Fibroblast of upper back skin (primary cell): Measurements from ENCODE around the gene GNAS-AS1.

ENCODE experiments used
- DNase-seq: peaks from one replicate; pipeline ENCODE4 v3.0.0-alpha.2; 2013

The GNAS-AS1 gene

DNA sequence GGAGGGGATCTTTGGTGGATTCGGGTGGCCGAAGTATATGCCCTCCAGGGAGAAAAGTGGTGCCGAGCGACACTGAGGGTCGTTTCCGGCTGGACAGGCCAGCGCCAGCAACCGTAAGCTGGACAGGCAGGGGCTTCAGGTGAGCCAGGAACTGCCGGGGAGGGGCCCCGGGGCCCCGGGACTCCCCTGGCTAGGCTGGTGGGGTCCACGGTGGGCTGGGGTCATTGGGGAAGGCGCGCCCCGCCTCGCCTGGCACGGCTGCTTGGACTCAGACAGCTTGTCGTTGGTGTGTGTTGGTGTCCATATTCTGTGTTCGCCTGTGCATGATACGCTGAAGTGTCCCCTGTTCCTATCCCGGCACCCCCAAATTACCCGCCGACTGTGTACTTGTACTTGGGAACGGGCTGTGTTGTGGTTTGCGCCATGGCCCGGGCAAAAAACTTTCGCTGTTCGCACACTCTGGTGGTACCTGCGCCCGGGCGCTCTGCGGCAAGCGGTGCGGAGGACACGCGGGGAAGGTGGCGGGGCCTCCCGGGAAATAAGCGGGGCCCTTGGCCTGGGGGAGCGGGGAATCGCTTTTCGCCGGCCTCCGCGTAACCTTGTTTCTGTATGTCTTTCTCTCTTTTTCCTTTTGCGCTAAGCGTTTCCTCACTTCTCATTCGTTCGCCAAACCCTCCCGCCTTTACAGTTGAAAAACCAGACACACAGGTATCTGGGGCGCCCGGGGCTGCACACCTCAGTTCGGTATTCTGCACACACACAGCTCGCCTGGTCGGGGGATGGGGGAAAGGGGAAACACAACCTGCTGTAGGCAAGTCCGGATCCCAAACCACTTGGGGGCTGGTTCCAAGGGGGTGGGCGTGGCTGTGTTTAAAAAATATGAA lies 5.0 kb upstream of the GNAS-AS1 start:
- no peak for DNase-seq

DNA sequence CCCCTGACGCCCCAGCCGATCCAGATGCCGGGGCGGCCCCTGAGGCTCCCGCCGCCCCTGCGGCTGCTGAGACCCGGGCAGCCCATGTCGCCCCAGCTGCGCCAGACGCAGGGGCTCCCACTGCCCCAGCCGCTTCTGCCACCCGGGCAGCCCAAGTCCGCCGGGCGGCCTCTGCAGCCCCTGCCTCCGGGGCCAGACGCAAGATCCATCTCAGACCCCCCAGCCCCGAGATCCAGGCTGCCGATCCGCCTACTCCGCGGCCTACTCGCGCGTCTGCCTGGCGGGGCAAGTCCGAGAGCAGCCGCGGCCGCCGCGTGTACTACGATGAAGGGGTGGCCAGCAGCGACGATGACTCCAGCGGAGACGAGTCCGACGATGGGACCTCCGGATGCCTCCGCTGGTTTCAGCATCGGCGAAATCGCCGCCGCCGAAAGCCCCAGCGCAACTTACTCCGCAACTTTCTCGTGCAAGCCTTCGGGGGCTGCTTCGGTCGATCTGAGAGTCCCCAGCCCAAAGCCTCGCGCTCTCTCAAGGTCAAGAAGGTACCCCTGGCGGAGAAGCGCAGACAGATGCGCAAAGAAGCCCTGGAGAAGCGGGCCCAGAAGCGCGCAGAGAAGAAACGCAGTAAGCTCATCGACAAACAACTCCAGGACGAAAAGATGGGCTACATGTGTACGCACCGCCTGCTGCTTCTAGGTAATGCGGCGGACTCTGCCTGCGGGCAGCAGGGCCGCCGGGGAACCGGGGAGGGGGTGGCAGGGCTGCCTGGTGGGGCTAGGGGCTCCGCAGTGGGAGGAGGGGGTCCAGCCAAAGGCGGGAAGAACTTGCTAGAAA lies 4.2 kb upstream of the GNAS-AS1 start:
- DNase-seq = no peak

DNA sequence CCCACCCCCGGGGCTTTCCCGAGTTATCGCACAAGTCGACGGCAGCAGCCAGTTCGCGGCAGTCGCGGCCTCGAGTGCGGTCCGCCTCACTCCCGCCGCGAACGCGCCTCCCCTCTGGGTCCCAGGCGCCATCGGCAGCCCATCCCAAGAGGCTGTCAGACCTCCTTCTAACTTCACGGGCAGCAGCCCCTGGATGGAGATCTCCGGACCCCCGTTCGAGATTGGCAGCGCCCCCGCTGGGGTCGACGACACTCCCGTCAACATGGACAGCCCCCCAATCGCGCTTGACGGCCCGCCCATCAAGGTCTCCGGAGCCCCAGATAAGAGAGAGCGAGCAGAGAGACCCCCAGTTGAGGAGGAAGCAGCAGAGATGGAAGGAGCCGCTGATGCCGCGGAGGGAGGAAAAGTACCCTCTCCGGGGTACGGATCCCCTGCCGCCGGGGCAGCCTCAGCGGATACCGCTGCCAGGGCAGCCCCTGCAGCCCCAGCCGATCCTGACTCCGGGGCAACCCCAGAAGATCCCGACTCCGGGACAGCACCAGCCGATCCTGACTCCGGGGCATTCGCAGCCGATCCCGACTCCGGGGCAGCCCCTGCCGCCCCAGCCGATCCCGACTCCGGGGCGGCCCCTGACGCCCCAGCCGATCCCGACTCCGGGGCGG lies 3.4 kb upstream of the GNAS-AS1 start:
- DNase-seq = no peak

DNA sequence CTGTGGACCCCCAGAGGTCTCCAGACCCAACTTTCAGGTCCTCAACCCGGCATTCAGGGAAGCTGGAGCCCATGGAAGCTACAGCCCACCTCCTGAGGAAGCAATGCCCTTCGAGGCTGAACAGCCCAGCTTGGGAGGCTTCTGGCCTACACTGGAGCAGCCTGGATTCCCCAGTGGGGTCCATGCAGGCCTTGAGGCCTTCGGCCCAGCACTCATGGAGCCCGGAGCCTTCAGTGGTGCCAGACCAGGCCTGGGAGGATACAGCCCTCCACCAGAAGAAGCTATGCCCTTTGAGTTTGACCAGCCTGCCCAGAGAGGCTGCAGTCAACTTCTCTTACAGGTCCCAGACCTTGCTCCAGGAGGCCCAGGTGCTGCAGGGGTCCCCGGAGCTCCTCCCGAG lies 2.8 kb upstream of the GNAS-AS1 start:
- DNase-seq = no peak

DNA sequence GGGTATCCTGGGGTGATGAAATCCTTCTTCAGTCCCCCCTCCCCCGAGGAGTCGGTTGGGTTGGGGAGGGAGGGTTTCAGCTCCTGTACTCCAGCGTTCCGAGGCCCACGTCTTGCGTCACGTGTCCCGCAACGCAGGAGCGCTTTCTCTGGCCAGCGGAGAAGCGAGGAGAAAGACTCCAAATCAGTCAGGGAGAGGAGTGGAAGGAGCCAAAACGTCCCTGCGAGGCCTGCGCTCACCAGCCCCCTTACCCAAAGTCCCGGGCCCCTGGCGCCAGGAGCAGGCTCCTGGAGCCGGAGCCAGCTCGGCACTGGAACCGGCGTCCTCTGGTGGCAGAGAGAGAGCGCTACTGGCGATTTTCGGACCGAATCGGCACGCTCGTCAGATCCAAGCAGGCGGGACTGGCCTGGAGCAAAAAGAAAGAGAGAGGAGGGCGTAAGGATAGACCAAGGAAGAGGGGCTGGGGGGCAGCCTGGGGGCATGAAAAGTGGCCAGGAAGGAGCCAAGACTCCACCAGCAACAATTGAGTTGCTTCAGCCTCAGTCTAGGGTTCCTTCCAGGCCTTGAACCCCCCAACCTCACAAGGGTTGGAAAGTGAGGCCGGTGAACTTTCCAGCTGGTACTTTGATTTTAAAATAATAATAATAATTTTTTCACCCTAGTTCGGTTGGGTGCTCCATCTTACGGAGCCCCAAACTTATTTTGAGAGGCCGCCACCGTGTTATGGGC lies 2.0 kb upstream of the GNAS-AS1 start, which contains the start of gene GNAS:
Gene GNAS, plus strand, starts transcription at position 174 of the 729 bp plus-strand sequence.
- DNase-seq = peak; percentile 51

DNA sequence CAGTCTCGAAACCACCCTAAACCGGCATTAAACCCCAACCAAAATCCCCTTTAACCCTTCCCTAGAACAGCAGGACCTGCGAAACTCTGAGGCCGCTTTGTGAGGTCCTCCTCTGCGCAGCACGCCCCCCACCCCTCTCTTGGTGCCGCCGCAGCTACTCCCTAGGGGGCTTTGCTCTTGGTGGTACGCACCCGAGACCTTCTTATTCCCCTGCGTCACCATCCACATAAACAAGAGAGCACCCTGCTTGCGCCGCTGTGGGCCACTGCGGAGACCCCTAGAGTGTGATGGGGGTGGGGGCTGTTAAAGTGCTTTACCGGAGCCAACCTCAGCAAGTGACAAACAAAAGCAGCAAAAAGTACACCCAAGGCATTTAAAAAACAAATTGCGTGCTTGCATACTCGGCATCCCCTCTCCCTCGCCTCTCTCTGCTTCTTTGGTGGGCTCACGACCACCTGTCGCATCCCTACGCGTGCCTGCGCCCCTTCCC lies 1.3 kb upstream of the GNAS-AS1 start:
- DNase-seq = no peak

DNA sequence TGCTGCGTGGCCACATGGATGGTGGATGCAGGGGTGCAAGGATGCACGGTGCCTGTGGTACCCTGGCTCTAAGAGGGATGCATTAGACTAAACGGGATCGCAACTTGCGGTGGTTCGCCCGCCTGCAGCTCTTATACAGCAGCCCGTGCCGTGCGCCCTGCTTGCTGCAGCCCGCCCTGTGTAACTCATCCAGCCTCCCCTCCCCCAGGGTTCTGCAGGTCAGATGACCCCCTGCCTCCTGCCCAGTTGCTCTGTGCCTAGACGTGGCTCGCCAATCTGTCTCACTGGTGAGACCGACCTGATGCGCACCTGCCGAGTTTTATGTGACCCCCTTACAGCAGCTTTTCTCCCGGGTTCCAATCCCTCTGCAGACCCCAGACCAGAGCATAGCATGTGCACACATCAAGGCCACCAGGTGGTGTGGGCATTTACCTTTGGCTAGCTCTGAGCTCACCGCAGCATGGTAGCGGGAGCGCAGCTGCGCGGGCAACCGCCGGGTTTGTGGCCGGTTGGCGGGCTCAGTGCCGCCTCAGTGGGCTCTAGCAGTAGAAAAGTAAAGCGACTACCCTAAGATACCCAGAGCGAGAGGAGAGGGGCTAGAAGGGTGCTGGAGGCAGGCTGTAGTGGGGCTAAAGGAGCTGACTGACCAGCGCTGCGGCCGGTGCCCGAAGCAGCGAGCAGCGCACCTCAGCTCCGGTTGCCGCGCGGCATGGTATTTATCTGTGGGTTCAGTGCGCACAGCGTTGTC lies 693 bp upstream of the GNAS-AS1 start:
- DNase-seq = no peak

DNA sequence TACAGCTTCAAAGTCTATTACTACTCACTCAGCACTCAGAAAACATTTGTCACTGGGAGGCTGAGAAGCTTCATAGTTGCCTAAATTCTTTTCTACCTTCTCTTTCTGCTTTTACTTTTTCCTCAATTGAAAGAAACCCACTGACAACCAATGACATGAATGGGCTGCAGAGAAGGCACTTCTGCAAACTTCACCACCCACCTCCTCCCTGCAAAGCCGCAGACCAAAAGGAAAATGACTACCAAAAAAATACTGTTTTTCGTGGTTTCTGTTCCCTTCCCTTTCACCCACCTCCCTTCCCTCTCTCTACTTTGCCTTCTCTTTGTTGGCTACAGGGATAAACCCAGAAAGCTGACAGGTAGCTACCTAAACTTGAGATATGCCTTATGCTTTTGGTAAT lies 3.2 kb downstream of the GNAS-AS1 start:
- no peak for DNase-seq

DNA sequence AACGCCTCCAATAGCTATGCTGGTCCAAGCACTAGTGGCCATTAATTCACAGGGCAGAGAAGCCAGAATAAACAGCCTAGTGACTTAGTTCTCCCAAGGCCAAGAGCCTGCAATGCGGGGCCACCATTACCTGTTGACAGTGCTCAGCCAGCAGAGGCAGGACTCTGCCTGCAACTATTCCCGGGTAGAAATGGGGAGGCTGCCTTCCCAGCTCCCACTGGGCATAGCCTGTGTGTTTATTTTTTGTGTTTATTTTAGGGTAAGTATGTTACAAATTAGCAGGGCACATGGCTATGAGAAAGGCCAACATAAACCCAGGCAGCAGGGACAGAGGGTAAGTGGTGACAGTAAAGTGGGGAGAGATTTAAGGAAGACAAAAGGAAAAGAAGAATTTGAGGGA lies 5.0 kb downstream of the GNAS-AS1 start:
- no peak for DNase-seq

DNA sequence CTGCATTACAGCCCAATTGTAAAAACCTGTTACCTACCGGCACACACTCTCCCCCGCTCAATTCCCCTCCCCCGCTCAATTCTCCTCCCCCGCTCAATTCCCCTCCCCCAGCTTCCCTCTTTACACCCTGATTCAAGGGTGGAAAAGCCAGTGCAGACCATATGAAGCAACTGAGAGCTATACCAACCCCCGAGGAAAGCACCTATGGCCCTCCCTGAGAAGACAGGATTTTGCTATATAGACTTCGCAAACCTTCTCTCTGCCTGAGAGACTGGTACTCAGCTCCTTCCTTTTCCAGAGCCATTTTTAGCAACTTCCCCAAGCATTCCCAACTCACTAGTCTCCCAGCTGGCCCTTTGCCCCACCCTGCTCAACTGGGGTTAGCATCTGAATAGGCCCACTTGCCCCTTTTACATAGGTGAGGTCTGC lies 7.6 kb downstream of the GNAS-AS1 start:
- DNase-seq = no peak

DNA sequence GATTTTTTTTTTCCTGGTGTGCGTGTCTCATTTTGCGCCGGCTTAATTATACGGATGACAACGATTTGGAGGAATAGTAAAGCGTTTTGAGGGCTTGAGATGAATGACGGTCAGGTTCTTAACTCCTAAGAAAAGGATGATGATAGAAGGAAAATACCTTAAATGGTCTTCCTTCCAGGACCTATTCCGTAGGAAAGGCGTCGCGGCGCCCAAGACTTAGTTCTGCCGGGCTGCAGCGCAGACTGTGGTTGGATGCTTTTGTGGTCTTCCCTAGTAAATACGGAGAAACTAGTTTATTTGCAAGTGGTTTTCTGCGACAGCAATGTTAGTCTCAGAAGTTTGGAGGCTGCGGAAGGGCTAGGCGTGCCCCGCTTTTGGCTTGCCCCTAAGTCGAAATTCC lies 8.4 kb downstream of the GNAS-AS1 start:
- DNase-seq = no peak

DNA sequence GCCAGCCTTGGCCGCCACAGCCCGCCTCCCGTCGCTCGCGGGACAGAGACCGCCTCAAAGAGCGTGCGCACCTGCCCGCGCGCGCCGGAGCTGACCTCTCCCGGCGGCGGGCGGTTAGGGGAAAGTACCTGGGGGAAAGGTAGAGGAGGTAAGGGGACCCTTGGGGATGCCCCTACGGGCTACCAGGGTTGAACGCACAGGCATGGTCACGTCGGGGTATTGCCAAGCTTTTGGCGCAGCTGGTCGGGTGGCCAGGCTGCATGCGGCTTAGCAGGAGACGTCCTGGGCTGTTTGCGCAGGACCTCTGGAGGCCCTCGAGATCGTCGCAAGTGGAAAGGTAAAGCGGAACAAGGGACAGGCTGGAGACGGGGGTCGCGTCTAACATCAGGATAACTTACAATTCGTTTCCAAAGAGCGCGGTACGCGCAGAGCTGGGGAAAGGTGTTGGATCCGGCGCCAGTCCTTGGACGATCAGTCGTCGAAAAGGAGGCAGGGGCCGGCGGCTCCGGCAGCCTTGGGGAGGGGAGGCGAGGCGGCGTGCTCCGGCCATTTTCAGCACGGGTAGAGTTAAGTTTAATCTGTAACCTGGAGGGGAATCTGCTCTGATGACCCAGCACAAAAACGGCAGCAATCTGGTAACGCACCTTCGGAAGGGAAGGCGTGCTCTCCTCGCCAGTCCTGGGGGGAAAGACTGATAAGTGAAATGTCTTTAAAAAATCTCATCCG lies 9.0 kb downstream of the GNAS-AS1 start:
- DNase-seq = no peak

DNA sequence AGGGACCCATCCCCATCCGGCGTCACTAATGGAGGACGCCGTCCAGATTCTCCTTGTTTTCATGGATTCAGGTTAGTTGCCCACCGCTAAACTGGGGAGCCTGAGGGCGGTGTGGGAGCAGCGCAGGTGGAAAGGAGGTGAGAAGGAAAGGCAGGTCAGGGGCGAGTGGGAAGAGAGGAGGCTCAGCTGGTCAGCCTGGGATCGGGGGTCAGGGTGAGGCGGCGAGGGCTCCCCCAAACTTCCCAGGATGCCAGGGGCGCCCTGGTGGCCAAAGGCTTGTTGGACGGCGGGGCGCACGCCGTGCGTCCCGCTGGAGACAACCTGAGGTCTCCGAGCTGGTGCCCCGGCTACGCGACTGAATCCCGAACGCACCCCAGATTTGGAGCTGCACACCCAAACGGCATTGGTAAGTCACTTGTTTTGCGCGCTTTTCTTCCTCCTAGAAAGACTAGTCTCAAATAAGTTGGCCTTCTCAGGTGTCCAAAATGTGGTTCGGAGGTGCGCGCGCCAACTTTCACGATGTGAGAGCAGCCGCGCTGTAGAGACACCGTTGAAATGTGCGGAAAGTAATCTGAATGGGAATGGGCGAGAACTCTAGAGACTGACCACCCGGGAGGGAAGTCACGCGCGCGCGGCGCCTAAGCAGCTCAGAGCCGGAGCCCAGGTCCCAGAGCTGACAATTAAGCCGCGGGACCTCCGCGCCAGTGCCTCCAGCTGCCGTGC lies 9.7 kb downstream of the GNAS-AS1 start:
- no peak for DNase-seq

DNA sequence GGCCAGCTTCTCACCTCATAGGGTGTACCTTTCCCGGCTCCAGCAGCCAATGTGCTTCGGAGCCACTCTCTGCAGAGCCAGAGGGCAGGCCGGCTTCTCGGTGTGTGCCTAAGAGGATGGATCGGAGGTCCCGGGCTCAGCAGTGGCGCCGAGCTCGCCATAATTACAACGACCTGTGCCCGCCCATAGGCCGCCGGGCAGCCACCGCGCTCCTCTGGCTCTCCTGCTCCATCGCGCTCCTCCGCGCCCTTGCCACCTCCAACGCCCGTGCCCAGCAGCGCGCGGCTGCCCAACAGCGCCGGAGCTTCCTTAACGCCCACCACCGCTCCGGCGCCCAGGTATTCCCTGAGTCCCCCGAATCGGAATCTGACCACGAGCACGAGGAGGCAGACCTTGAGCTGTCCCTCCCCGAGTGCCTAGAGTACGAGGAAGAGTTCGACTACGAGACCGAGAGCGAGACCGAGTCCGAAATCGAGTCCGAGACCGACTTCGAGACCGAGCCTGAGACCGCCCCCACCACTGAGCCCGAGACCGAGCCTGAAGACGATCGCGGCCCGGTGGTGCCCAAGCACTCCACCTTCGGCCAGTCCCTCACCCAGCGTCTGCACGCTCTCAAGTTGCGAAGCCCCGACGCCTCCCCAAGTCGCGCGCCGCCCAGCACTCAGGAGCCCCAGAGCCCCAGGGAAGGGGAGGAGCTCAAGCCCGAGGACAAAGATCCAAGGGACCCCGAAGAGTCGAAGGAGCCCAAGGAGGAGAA lies 10.5 kb downstream of the GNAS-AS1 start:
- no peak for DNase-seq

DNA sequence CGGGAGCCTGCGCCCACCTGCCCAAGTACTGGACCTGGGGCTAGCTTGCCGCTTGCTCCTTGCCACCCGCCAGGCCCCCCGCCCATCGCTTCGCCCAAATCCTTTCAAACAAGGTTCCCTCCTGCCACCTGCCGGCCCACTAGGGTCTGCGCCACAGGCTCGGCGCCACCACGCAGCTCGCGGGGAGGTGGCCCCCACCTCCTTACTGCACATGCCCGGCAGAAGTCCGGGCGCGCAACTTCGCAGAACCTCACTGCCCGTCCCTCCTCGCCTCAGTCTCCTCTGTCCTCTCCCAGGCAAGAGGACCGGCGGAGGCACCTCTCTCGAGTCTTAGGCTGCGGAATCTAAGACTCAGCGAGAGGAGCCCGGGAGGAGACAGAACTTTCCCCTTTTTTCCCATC lies 11.2 kb downstream of the GNAS-AS1 start:
- DNase-seq = peak; percentile 20

DNA sequence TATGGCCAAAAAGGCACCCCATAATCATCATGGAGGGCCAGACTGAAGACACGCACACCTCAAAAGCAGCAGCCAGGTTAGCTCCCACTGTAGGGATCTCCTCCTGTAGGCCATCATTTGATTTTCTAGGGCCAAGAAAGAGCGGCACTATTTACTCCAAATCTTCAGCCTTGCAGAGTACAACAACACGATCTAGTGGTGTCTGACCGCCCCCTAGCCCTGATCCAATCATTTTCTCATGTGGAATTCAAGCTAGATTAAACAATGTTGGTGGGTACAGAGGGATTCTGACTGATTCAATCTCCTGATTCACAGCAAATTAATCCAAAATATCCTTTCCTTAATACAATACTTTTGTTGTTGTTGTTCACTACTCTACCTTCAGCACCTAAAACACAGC lies 12.5 kb downstream of the GNAS-AS1 start:
- no peak for DNase-seq

DNA sequence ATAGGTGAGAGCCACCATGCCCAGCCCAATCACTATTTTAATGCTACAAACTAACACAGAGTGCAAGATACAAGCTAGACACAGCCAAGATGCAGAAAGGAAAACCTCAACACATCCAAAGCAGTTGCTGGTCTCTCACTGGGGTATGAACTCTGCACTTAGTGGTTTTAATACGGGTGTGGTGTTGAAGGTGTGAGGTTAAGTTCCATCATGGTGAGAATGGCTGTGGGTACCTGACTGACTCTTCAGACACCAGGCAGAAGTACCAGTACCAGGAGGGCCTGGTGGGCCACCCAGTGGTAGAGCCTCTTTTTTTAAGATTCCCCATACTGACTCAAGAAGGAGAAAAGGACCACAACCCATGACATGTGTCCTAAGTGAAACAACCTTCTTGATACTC lies 13.0 kb downstream of the GNAS-AS1 start:
- no peak for DNase-seq

DNA sequence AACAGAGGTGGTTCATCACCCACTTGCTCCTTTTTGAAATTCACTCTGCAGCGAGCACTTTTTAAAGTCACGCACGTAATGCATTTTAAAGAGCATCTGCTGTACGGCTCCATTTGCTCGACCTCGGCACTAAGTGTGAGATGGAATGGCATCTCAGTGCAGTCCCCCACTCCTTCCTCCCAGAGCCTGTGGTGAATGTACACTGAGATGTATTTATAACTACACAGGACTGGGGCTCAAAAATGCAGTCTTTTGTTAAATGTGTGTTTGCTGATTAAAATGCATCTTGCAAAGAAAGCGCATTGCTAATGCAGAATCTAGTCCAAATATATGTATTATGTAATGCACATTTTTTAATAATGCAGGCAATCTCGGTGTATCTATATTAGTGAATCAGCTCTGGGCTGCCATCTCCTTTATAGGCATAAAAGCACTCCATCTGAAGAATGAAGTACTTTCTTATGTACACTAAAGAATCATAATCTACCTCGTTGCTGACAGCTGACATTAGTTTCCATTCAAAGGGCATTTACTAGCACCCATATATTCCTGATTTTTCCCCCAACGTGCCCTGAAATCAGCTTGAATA lies 14.0 kb downstream of the GNAS-AS1 start:
- no peak for DNase-seq

DNA sequence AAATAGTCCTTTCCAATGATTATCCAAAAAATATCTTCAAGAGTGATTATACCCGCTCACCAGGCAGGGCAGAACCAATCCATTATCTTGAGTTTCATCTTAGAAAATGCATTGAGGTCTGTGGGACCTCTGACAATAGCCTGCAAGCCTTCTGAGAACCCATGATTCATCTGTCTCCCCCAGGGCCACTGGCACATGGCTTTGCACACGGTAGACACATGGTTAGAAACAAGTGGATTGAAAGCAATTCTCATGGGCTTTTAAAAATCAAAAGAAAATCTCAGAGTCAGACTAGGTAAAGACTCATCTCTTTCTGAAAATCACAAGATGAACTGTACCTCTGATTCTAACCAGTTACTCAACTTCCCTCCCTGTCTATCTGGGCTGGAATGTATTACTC lies 15.5 kb downstream of the GNAS-AS1 start:
- no peak for DNase-seq
